K562 (cell line): ENCODE measurements around the gene CHD3. TPM values are rescaled to one million over a fixed set of nuclear protein-coding genes. Genes with fewer than 3 reads are reported as not detected.

Source experiments
- ASH1L ChIP-seq: fragments of 450-650 bp; IDR thresholded peaks from 2 replicates; pipeline ENCODE4 v1.6.1; 2018; ENCODE audit warnings: borderline replicate concordance, mild to moderate bottlenecking, low read depth; ENCODE audit not compliant: partially characterized antibody
- DACH1 ChIP-seq: fragments of 450-650 bp; IDR thresholded peaks from 2 replicates; pipeline ENCODE4 v1.6.1; 2018; ENCODE audit not compliant: partially characterized antibody
- EWSR1 ChIP-seq: fragments of 450-650 bp; IDR thresholded peaks from 2 replicates; pipeline ENCODE4 v1.6.1; 2018; ENCODE audit warnings: borderline replicate concordance, mild to moderate bottlenecking, low read depth, moderate library complexity; ENCODE audit not compliant: partially characterized antibody
- MTA1 ChIP-seq: fragments of 450-650 bp; IDR thresholded peaks from 2 replicates; pipeline ENCODE4 v1.6.1; 2017; ENCODE audit warnings: borderline replicate concordance
- MXI1 ChIP-seq: IDR thresholded peaks from 2 replicates; pipeline ENCODE4 v1.6.1; 2011; ENCODE audit warnings: low read depth, mild to moderate bottlenecking, improper control_type of control experiment, low read length
- NFATC3 ChIP-seq: fragments of 450-650 bp; IDR thresholded peaks from 2 replicates; pipeline ENCODE4 v1.6.1; 2017; ENCODE audit warnings: mild to moderate bottlenecking
- PHF8 ChIP-seq: fragments of 200-600 bp; sonication (generic); IDR thresholded peaks from 2 replicates; pipeline ENCODE4 v1.6.1; 2012; ENCODE audit warnings: mixed run types, mild to moderate bottlenecking, inconsistent platforms, low read length, moderate library complexity, borderline replicate concordance
- PTBP1 ChIP-seq: fragments of 200-400 bp; formaldehyde crosslinking; IDR thresholded peaks from 2 replicates; pipeline ENCODE4 v1.6.1; 2017; ENCODE audit warnings: low read depth, low read length
- SETDB1 ChIP-seq: IDR thresholded peaks from one replicate; pipeline ENCODE4 v1.6.1; 2012; ENCODE audit warnings: low read length, control low read depth, inconsistent platforms
- STAG1 ChIP-seq: sonication (generic); formaldehyde crosslinking; IDR thresholded peaks from 2 replicates; pipeline ENCODE4 v1.5.0; 2020; ENCODE audit warnings: missing genetic modification reagents, borderline replicate concordance
- TAF1 ChIP-seq: IDR thresholded peaks from 2 replicates; pipeline ENCODE4 v1.6.1; 2011; ENCODE audit warnings: mild to moderate bottlenecking, low read length, moderate library complexity; ENCODE audit not compliant: insufficient read depth, control insufficient read depth, severe bottlenecking; ENCODE audit errors: extremely low read depth
- ZFP1 ChIP-seq: fragments of 450-650 bp; formaldehyde crosslinking; IDR thresholded peaks from 2 replicates; pipeline ENCODE4 v1.4.0; 2020; ENCODE audit warnings: mild to moderate bottlenecking, mixed read lengths
- ZNF134 ChIP-seq: fragments of 250-450 bp; sonication (Bioruptor Pico); conservative IDR thresholded peaks from 2 replicates; pipeline ENCODE4 v1.4.0; 2020
- ZNF184 ChIP-seq: sonication (generic); formaldehyde crosslinking; IDR thresholded peaks from 2 replicates; pipeline ENCODE4 v1.5.0; 2020; ENCODE audit warnings: missing genetic modification reagents
- ZNF77 ChIP-seq: fragments of 250-450 bp; sonication (Bioruptor Pico); IDR thresholded peaks from 2 replicates; pipeline ENCODE4 v1.5.0; 2020
- polyA plus RNA-seq, 8 experiments: library from polyadenylated mRNA; depleted of rRNA in 4 of 8; stranded (reverse) in 5 of 8; unstranded in 3 of 8; fragments of >200 nt; fragmentation: Nextera tagmentation in 2 of 8; fragmentation: Illumina TruSeq in 1 of 8; extraction: Ambion mirVana in 2 of 8; extraction: Trizol in 1 of 8; gene quantifications; 2 replicates each; pipeline versions ENCODE4 v1.2.1 to v1.2.3, GENCODE V29; 2011 to 2014; ENCODE audit warnings: inconsistent platforms in 1 of 8, missing spikeins in 1 of 8
- total RNA-seq, 7 experiments: library from RNA; depleted of rRNA in 6 of 7; stranded (reverse); fragments of >200 nt in 6 of 7; fragmentation: Illumina TruSeq in 2 of 7; extraction: Trizol in 2 of 7; gene quantifications; 2 replicates each; pipeline versions ENCODE4 v1.2.1 to v1.2.3, GENCODE V29; 2011 to 2021; ENCODE audit warnings: low replicate concordance in 1 of 7
- TF ChIP-seq, protein P1 (sequence below): fragments of 450-650 bp; IDR thresholded peaks from 2 replicates; pipeline ENCODE4 v1.6.1; 2018; ENCODE audit warnings: mild to moderate bottlenecking, low read depth; ENCODE audit not compliant: partially characterized antibody
- TF ChIP-seq, protein P2 (sequence below): fragments of 200-800 bp; sonication (Bioruptor generic); IDR thresholded peaks from 2 replicates; pipeline ENCODE4 v1.6.1; 2017; ENCODE audit warnings: missing genetic modification characterization, missing compliant biosample characterization
- TF ChIP-seq, protein P3 (sequence below): fragments of 450-650 bp; formaldehyde crosslinking; IDR thresholded peaks from 2 replicates; pipeline ENCODE4 v1.4.0; 2020; ENCODE audit warnings: mild to moderate bottlenecking, mixed read lengths
- TF ChIP-seq, protein P4 (sequence below): sonication (generic); formaldehyde crosslinking; IDR thresholded peaks from 2 replicates; pipeline ENCODE4 v1.8.0; 2022; ENCODE audit warnings: missing genetic modification reagents, mild to moderate bottlenecking, moderate library complexity, borderline replicate concordance
- TF ChIP-seq, protein P5 (sequence below), 2 experiments: fragments of 200-800 bp in 1 of 2; sonication (Bioruptor generic) in 1 of 2; sonication (generic) in 1 of 2; formaldehyde crosslinking in 1 of 2; IDR thresholded peaks in 1 of 2; conservative IDR thresholded peaks in 1 of 2; 2 replicates each; pipeline versions ENCODE4 v1.5.0 to v1.6.1; 2016 to 2020; ENCODE audit warnings: missing compliant biosample characterization in 1 of 2, missing genetic modification characterization in 1 of 2, missing genetic modification reagents in 1 of 2

Gene CHD3
- total and polyA plus RNA-seq, 9 of the 15 experiments (the other 6 are each of a cell fraction or from before 2014, with no cell fraction given): 0.39 to 38.2 (median 21.2) TPM

DNA sequence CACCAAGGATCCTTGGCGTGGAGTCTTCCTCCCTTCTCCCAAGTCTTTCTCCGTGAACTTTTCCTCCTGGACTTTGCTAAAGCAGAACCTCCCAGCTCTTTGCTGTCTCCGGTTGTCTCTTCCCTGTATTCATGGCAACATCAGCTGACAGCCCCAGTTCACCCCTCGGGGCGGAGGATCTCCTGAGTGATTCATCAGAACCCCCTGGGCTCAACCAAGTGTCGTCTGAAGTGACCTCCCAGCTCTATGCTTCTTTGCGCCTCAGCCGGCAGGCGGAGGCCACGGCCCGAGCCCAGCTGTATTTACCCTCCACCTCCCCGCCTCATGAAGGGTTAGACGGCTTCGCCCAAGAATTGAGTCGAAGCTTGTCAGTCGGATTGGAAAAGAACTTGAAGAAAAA is 44.4 kb downstream of the CHD3 start (continued):
- TF ChIP-seq, protein P1, sequence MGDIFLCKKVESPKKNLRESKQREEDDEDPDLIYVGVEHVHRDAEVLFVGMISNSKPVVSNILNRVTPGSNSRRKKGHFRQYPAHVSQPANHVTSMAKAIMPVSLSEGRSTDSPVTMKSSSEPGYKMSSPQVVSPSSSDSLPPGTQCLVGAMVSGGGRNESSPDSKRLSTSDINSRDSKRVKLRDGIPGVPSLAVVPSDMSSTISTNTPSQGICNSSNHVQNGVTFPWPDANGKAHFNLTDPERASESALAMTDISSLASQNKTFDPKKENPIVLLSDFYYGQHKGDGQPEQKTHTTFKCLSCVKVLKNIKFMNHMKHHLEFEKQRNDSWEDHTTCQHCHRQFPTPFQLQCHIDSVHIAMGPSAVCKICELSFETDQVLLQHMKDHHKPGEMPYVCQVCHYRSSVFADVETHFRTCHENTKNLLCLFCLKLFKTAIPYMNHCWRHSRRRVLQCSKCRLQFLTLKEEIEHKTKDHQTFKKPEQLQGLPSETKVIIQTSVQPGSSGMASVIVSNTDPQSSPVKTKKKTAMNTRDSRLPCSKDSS: no peak
- TF ChIP-seq ZNF77 (no peak), ASH1L (no peak), SETDB1 (no peak), MTA1 (no peak), ZNF184 (no peak), EWSR1 (no peak), NFATC3 (no peak), DACH1 (peak; percentile 69), PTBP1 (no peak), PHF8 (no peak), TAF1 (peak; percentile 13), STAG1 (CRISPR knock-in tag) (no peak), ZFP1 (CRISPR knock-in tag) (no peak), ZNF134 (CRISPR knock-in tag) (no peak), MXI1 (no peak)
- TF ChIP-seq, protein P2, sequence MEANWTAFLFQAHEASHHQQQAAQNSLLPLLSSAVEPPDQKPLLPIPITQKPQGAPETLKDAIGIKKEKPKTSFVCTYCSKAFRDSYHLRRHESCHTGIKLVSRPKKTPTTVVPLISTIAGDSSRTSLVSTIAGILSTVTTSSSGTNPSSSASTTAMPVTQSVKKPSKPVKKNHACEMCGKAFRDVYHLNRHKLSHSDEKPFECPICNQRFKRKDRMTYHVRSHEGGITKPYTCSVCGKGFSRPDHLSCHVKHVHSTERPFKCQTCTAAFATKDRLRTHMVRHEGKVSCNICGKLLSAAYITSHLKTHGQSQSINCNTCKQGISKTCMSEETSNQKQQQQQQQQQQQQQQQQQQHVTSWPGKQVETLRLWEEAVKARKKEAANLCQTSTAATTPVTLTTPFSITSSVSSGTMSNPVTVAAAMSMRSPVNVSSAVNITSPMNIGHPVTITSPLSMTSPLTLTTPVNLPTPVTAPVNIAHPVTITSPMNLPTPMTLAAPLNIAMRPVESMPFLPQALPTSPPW (CRISPR knock-in tag): peak; percentile 55
- TF ChIP-seq, protein P3, sequence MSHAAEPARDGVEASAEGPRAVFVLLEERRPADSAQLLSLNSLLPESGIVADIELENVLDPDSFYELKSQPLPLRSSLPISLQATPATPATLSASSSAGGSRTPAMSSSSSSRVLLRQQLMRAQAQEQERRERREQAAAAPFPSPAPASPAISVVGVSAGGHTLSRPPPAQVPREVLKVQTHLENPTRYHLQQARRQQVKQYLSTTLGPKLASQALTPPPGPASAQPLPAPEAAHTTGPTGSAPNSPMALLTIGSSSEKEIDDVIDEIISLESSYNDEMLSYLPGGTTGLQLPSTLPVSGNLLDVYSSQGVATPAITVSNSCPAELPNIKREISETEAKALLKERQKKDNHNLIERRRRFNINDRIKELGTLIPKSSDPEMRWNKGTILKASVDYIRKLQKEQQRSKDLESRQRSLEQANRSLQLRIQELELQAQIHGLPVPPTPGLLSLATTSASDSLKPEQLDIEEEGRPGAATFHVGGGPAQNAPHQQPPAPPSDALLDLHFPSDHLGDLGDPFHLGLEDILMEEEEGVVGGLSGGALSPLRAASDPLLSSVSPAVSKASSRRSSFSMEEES: no peak
- TF ChIP-seq, protein P4, sequence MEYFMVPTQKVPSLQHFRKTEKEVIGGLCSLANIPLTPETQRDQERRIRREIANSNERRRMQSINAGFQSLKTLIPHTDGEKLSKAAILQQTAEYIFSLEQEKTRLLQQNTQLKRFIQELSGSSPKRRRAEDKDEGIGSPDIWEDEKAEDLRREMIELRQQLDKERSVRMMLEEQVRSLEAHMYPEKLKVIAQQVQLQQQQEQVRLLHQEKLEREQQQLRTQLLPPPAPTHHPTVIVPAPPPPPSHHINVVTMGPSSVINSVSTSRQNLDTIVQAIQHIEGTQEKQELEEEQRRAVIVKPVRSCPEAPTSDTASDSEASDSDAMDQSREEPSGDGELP: peak; percentile 97
- TF ChIP-seq, protein P5, sequence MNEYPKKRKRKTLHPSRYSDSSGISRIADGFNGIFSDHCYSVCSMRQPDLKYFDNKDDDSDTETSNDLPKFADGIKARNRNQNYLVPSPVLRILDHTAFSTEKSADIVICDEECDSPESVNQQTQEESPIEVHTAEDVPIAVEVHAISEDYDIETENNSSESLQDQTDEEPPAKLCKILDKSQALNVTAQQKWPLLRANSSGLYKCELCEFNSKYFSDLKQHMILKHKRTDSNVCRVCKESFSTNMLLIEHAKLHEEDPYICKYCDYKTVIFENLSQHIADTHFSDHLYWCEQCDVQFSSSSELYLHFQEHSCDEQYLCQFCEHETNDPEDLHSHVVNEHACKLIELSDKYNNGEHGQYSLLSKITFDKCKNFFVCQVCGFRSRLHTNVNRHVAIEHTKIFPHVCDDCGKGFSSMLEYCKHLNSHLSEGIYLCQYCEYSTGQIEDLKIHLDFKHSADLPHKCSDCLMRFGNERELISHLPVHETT (CRISPR knock-in tag; conservative IDR thresholded peaks at IDR 0.05 in 1 of 2, IDR thresholded peaks at IDR 0.05 in 1 of 2): no peak
